Nephron progenitor cell (in vitro differentiated cells): ENCODE measurements around the gene PPL.

Experiments used
- DNase-seq: peaks from one replicate; pipeline ENCODE4 v3.0.0; 2021
- H3K27ac Mint-ChIP-seq: 2 replicates; pipeline ENCODE4 v1.8.0; 2021; ENCODE audit warnings: mild to moderate bottlenecking, moderate library complexity, mixed read lengths
- H3K27me3 Mint-ChIP-seq: 2 replicates; pipeline ENCODE4 v1.8.0; 2021; ENCODE audit warnings: mild to moderate bottlenecking, low read depth, mixed read lengths; ENCODE audit not compliant: poor library complexity
- H3K36me3 Mint-ChIP-seq: 2 replicates; pipeline ENCODE4 v1.8.0; 2021; ENCODE audit warnings: low read depth, mixed read lengths
- H3K4me1 Mint-ChIP-seq: 2 replicates; pipeline ENCODE4 v1.8.0; 2021; ENCODE audit warnings: mixed read lengths
- H3K4me3 Mint-ChIP-seq: 2 replicates; pipeline ENCODE4 v1.8.0; 2021; ENCODE audit warnings: mild to moderate bottlenecking, moderate library complexity, mixed read lengths
- H3K9me3 Mint-ChIP-seq: 2 replicates; pipeline ENCODE4 v1.8.0; 2021; ENCODE audit warnings: mild to moderate bottlenecking, moderate library complexity, mixed read lengths
- CTCF ChIP-seq: fragments of 200-600 bp; sonication (generic); IDR thresholded peaks from 2 replicates; pipeline ENCODE4 v1.5.0; 2021; ENCODE audit warnings: antibody characterized with exemption

The PPL gene

GRCh38 chr16:4832698-4833343 is 104.1 kb downstream of the PPL start:
- Mint-ChIP-seq H3K36me3 (peaks cover 60% of the 10 kb centered on the region), H3K27me3 (no peaks in the 10 kb centered on the region), H3K4me1 (no peaks in the 10 kb centered on the region), H3K27ac (no peak overlapping the region), H3K9me3 (no peaks in the 10 kb centered on the region), H3K4me3 (no peak overlapping the region)
- no peak for DNase-seq
- no peak for TF ChIP-seq CTCF
